IPS-15b (cell line): ENCODE measurements around the gene NKAPL.
"Not testable (repeated sequence)": the region's sequence is repeated elsewhere in the genome, so short reads cannot be mapped to it uniquely, and the experiment has no call there.

Experiments
- H3K27me3 ChIP-seq: one replicate; pipeline ENCODE4 v1.6.1; 2013; ENCODE audit warnings: low read length; ENCODE audit not compliant: control insufficient read depth, insufficient read depth
- H3K36me3 ChIP-seq: one replicate; pipeline ENCODE4 v1.6.1; 2013; ENCODE audit warnings: low read length; ENCODE audit not compliant: control insufficient read depth, insufficient read depth
- H3K4me1 ChIP-seq: one replicate; pipeline ENCODE4 v1.6.1; 2013; ENCODE audit warnings: mild to moderate bottlenecking, low read length; ENCODE audit not compliant: control insufficient read depth, insufficient read depth
- H3K4me3 ChIP-seq: one replicate; pipeline ENCODE4 v1.5.1; 2013; ENCODE audit warnings: low read depth, low read length
- H3K9ac ChIP-seq: one replicate; pipeline ENCODE4 v1.6.1; 2013; ENCODE audit warnings: low read depth, mild to moderate bottlenecking, low read length
- H3K9me3 ChIP-seq: one replicate; pipeline ENCODE4 v1.6.1; 2013; ENCODE audit warnings: mild to moderate bottlenecking, low read length; ENCODE audit not compliant: control insufficient read depth, insufficient read depth

Gene NKAPL

DNA sequence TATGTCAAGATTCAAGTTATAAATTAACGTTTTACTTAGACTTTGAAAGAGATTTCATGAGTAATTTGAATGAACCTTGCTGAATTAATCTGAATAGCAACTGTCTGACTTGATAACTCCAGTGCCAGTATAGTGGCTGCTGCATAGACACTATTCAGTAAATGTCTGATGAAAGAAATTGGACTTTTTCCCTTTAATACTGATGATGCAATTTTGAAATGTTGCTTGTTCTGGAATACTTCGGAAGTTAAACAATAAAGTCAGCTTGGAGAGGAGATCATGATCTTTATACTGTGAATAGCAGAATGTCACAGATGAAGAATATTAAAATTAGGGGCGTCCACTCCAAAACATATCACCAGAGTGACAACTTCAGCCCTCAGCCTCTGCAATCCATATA is 18.6 kb downstream of the NKAPL start:
- Histone ChIP-seq H3K4me1 (peaks cover 3% of the 10 kb centered on the region), H3K27me3 (no peaks in the 10 kb centered on the region), H3K9ac (no peak overlapping the region), H3K4me3 (no peak overlapping the region), H3K9me3 (no peaks in the 10 kb centered on the region), H3K36me3 (peaks cover 10% of the 10 kb centered on the region)

DNA sequence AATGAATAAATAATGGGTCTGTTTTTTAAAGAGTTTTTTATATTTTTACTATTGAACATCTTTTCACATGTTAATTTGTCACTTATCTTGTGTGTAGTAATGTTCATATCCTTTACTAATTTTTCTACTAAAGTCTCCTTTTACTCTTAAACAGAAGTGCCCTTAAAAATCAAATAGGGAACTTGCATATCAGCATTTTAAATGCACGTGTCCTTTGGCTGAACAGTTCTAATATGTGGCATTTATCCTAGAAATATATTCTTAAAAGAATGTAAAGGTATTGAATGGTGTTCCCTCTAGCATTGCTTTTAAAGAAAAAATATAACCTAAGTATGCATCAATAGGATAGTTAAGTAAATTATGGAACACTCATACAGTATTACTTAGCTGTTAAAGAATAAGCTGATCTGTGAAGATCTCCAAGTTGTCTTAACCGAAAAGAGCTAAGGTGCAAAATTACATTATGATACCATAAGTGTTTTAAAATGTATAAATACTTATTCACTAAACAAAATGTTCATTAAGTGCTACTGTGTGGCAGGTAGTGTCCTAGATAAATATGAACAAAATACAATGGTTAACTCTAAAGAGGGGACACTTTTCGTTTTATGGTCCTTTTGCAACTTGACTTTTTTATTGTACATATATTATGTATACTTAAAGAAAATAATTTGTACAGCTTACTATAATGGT is 21.6 kb downstream of the NKAPL start:
- H3K4me1 ChIP-seq = peaks cover 3% of the 10 kb centered on the region
- no peaks in the 10 kb centered on the region for H3K9me3 ChIP-seq
- peak overlapping the region; percentile 86 for H3K4me3 ChIP-seq
- no peaks in the 10 kb centered on the region for H3K27me3 ChIP-seq
- peaks cover 6% of the 10 kb centered on the region for H3K36me3 ChIP-seq
- no peak overlapping the region for H3K9ac ChIP-seq

DNA sequence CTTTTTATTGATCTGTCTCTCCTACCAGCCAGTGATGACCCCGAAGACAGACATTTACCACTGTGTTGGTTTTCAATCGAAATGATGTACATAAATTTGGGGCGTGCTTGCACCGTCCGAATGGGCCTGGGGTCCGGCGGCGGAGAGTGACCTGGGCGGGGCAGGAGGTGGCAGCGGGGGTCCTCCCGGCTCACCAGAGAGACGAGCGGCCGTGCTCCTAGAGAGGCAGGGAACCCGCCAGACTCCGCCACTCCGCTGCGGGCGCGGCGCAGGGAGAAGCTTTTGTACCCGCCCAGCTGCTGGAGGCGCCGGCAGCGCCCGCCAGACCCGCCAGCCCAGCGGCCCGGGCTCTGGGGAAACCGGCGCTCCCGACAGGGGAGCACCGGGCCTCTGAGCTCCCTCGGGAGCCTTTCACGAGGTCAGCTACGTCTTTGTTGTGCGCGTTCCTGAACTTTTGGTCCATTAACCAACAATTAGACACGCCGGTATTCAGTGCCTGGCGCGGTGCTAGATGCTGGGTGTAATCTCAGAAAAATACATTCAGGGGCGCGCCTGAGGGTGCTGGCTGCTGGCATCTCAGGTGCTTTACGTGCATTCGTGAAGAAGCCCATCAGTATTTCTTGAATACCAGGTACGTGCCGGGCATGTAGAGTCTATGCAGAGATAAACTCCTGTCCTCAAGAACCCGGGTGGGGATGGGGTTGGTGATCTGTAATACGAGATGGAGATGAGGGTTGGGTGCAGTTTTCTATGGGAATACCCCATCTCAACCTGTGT is 22.4 kb downstream of the NKAPL start, which contains the start of gene PGBD1:
Gene PGBD1 (plus strand): TSS at position 285 of the 777 bp plus-strand sequence. CDS start 2,242 bp downstream, outside the sequence.
- Histone ChIP-seq H3K36me3 (peaks cover 6% of the 10 kb centered on the region), H3K4me3 (peak within 1 kb of the TSS; percentile 86), H3K9ac (peak within 1 kb of the TSS; percentile 71), H3K9me3 (no peaks in the 10 kb centered on the region), H3K27me3 (no peaks in the 10 kb centered on the region), H3K4me1 (peaks cover 3% of the 10 kb centered on the region)

DNA sequence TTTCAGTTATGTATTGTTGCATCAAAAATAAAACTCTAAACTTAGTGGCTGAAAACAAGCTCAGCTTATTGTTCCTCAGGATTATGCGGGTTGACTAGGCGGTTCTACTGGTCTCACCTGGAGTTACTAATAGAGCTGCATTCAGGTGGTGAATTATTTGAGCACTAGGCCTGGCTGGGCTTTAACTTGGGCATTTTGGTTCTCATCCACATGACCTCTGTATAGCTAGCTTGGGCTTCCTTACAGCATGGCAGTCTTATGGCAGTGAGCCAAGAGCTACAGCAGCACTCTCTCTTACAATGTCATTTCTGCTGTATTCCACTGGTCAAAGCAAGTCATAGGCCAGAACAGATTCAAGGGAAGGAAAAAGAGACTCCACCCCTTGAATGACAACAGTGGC is 23.8 kb downstream of the NKAPL start:
- no peaks in the 10 kb centered on the region for H3K27me3 ChIP-seq
- peak overlapping the region; percentile 86 for H3K4me3 ChIP-seq
- H3K9ac ChIP-seq = no peak overlapping the region
- H3K4me1 ChIP-seq = peaks cover 3% of the 10 kb centered on the region
- H3K36me3 ChIP-seq = peaks cover 13% of the 10 kb centered on the region
- H3K9me3 ChIP-seq = no peaks in the 10 kb centered on the region

DNA sequence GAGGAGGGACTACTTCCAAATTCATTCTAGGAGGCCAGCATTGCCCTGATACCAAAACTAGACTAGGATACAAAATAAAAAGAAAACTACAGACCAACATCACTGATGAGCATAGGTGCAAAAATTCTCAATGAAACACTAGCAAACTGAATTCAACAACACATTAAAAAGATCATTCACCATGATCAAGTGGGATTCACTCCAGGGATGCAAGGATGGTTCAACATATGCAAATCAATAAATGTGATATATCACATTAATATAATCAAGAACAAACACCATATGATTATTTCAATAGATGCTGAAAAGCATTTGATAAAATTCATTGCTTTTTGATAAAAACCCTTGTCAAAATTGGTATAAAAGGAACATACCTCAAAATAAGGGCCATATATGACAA is 32.5 kb downstream of the NKAPL start:
- H3K36me3 ChIP-seq = peaks cover 7% of the 10 kb centered on the region
- H3K9me3 ChIP-seq = no peaks in the 10 kb centered on the region
- no peak overlapping the region for H3K9ac ChIP-seq
- no peaks in the 10 kb centered on the region for H3K27me3 ChIP-seq
- no peaks in the 10 kb centered on the region for H3K4me1 ChIP-seq
- H3K4me3 ChIP-seq = no peak overlapping the region

DNA sequence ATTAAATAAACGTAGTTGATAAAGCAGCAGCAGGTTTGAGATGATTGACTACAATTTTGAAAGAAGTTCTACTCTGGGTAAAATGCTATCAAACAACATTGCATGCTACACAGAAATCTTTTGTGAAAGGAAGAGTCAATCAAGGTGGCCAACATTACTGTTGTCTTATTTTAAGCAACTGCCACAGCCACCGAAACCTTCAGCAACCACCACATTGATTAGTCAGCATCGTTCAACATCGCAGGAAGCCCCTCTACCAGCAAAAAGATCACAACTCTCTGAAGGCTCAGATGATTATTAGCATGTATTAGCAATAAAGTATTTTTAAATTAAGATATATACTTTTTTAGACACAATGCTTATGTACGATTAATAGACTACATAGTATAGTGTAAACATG is 36.2 kb downstream of the NKAPL start:
- no peaks in the 10 kb centered on the region for H3K9me3 ChIP-seq
- peaks cover 5% of the 10 kb centered on the region for H3K36me3 ChIP-seq
- no peak overlapping the region for H3K9ac ChIP-seq
- H3K4me3 ChIP-seq = no peak overlapping the region
- H3K27me3 ChIP-seq = no peaks in the 10 kb centered on the region
- H3K4me1 ChIP-seq = no peaks in the 10 kb centered on the region

DNA sequence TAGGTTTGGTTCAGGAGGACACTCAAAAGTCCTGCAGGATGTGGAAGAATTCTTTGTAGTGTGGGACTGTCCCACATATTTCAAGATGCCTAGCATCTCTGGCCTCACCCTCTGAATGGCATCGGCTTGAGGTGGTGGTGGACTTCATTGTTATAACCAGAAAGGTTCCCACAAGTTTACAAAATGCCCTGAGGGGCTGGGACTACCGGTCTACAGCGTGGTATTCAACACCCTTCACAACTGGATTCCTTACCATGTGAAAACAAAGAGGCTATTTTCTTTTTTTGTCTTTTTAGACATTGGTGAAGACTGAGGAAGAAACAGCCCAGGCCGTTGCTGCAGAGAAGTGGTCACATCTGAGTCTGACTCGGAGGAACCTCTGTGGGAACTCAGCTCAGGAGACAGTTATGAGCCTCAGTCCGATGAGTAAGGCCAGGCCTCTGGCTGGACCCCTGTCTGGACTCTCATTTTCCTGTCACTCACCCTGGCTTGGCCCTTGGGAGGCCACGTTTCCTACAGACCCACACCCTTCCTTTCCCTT is 37.5 kb downstream of the NKAPL start:
- H3K27me3 ChIP-seq = no peaks in the 10 kb centered on the region
- no peak overlapping the region for H3K4me3 ChIP-seq
- no peaks in the 10 kb centered on the region for H3K4me1 ChIP-seq
- peaks cover 5% of the 10 kb centered on the region for H3K36me3 ChIP-seq
- no peak overlapping the region for H3K9ac ChIP-seq
- no peaks in the 10 kb centered on the region for H3K9me3 ChIP-seq

DNA sequence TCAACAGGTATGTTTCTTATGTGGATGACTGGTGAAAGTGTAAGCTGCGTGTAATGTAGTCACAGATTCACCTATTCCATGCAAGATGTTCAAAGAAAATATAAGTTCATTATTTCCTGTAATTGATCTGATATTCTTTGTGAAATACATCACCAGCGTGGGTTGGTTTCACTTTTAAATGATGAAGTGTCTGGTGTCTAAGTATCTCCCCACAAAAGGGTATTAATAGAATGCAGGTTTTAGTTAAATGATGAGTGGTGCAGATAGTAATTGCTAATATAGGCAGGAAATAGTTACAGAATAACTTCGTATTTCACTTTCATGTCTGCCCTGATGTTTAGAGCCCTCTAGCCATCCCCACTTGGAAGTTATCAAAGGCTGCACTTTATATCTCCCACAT is 44.5 kb downstream of the NKAPL start:
- Histone ChIP-seq H3K27me3 (no peaks in the 10 kb centered on the region), H3K4me3 (no peak overlapping the region), H3K4me1 (no peaks in the 10 kb centered on the region), H3K36me3 (peaks cover under 1% of the 10 kb centered on the region), H3K9me3 (no peaks in the 10 kb centered on the region), H3K9ac (no peak overlapping the region)

DNA sequence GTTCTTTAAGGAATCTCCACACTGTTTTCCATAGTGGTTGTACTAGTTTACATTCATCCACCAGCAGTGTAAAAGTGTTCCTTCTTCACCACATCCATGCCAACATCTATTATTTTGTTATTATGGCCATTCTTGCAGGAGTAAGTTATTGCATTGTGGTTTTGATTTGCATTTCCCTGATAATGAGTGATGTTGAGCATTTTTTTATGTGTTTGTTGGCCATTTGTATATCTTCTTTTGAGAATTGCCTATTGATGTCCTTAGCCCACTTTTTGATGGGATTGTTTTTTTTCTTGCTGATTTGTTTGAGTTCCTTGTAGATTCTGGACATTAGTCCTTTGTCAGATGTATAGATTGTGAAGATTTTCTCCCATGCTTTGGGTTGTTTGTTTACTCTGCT is 47.3 kb downstream of the NKAPL start:
- not testable (repeated sequence) for H3K27me3 ChIP-seq, H3K4me1 ChIP-seq, H3K9me3 ChIP-seq, H3K4me3 ChIP-seq, H3K36me3 ChIP-seq, H3K9ac ChIP-seq
